CD4-positive, alpha-beta T cell treated with Interleukin-15 for 4 hours (primary cell): Measurements from ENCODE around the gene DUSP1.
A peak's percentile ranks its signal among the peaks of the same experiment; 100 is the strongest.
"Not testable (repeated sequence)": the region's sequence is repeated elsewhere in the genome, so short reads cannot be mapped to it uniquely, and the experiment has no call there.

ENCODE experiments used
- DNase-seq: peaks from one replicate; pipeline ENCODE4 v3.0.0-alpha.2; 2020; ENCODE audit warnings: low spot score

DUSP1 gene

GRCh38 chr5:172770675-172771438, at the start of gene DUSP1:
Gene DUSP1 (minus strand): TSS chr5:172771195. CDS start chr5:172770952, 243 bp downstream.
- DNase-seq, result peak; percentile 98

GRCh38 chr5:172820046-172820767, 49.2 kb upstream of the DUSP1 start:
- no peak for DNase-seq

GRCh38 chr5:172819569-172819968, 48.6 kb upstream of the DUSP1 start:
- no peak for DNase-seq

- no peak for DNase-seq
Measured at GRCh38 chr5:172818081-172818480, 47.1 kb upstream of the DUSP1 start.

GRCh38 chr5:172817664-172818063, 46.7 kb upstream of the DUSP1 start:
- no peak for DNase-seq

- no peak for DNase-seq
Measured at GRCh38 chr5:172816925-172817562, 46.0 kb upstream of the DUSP1 start.

- DNase-seq, result no peak
Measured at GRCh38 chr5:172815631-172816030, 44.6 kb upstream of the DUSP1 start.

GRCh38 chr5:172810996-172811395, 40.0 kb upstream of the DUSP1 start:
- not testable (repeated sequence) for DNase-seq

GRCh38 chr5:172809774-172810173, 38.8 kb upstream of the DUSP1 start:
- DNase-seq, result no peak

- DNase-seq, result no peak
Measured at GRCh38 chr5:172807766-172808311, 36.8 kb upstream of the DUSP1 start.

- peak; percentile 88 for DNase-seq
Measured at GRCh38 chr5:172806897-172807672, 36.1 kb upstream of the DUSP1 start.

- no peak for DNase-seq
Measured at GRCh38 chr5:172805736-172806255, 34.8 kb upstream of the DUSP1 start.

- no peak for DNase-seq
Measured at GRCh38 chr5:172805018-172805683, 34.2 kb upstream of the DUSP1 start.

GRCh38 chr5:172802567-172803176, 31.7 kb upstream of the DUSP1 start:
- DNase-seq, result no peak

- no peak for DNase-seq
Measured at GRCh38 chr5:172802112-172802511, 31.1 kb upstream of the DUSP1 start.

- DNase-seq, result no peak
Measured at GRCh38 chr5:172801179-172801671, 30.2 kb upstream of the DUSP1 start.

GRCh38 chr5:172800088-172800551, 29.1 kb upstream of the DUSP1 start:
- peak; percentile 15 for DNase-seq

GRCh38 chr5:172799416-172799815, 28.4 kb upstream of the DUSP1 start:
- DNase-seq, result no peak

GRCh38 chr5:172798422-172799215, 27.6 kb upstream of the DUSP1 start:
- DNase-seq, result no peak
